Ecto neural progenitor cell (in vitro differentiated cells): ENCODE data around the gene KRT6C.
A peak's percentile ranks its signal among the peaks of the same experiment; 100 is the strongest.
"Not testable (repeated sequence)": the region's sequence is repeated elsewhere in the genome, so short reads cannot be mapped to it uniquely, and the experiment has no call there.

ENCODE experiments used
- DNase-seq: peaks from one replicate; pipeline ENCODE4 v3.0.0-alpha.2; 2018; ENCODE audit warnings: low spot score

Gene KRT6C

DNA sequence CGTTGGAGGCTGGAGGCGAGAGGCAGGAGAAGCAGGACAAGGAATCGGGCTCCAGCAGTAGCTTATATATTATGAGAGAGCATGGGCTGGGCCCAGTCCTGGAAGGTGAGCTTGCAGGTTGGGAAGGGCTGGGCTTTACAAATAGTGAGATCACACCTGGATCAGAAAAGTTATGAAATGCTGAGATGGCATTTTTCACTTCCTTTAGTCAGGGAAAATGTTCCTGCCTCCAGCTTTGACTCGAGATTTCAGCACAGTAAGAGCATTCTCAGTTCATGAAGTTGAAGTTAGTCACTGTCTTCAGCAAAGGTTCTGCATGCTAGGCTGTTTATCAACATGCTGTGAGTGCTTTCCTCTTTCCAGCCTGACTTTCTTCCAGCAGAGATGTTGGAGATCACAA, at the start of gene KRT6C:
TSS of gene KRT6C (minus strand) at position 38 of the 400 bp plus-strand sequence. CDS start 68 bp downstream, outside the sequence.
- DNase-seq, result no peak

DNA sequence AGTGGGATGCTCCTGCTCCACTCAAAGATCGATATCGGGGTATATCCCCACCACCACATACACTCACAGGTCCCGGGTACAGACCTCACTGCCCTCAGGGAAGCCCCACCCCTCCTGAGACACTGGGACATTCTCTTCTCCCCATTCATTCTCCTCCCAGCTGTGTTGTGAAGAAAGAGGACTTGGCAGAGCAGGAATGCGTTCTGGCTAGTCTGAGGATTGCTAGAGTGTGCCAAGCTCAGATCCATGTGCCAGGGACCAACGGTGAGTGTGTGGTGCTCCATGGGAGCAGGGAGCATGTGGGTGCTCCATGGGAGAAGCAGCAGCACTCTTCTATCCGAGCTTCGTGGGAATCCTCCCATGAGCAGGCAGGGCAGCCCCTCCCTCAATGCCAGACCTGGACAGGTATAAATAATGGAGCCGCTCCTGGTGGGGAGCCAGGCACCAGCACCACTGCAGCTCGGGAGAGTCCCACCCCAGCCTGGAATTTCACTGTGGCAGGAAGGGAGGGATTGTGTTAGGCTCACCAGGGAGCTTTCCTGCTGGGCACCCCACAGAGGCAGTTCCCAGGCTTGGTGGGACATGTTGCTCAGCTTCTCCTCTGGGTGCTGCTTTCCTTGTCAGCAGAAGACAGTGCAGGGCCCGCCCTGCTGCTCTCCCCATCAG, 48.9 kb upstream of the KRT6C start:
- DNase-seq, result peak; percentile 38

DNA sequence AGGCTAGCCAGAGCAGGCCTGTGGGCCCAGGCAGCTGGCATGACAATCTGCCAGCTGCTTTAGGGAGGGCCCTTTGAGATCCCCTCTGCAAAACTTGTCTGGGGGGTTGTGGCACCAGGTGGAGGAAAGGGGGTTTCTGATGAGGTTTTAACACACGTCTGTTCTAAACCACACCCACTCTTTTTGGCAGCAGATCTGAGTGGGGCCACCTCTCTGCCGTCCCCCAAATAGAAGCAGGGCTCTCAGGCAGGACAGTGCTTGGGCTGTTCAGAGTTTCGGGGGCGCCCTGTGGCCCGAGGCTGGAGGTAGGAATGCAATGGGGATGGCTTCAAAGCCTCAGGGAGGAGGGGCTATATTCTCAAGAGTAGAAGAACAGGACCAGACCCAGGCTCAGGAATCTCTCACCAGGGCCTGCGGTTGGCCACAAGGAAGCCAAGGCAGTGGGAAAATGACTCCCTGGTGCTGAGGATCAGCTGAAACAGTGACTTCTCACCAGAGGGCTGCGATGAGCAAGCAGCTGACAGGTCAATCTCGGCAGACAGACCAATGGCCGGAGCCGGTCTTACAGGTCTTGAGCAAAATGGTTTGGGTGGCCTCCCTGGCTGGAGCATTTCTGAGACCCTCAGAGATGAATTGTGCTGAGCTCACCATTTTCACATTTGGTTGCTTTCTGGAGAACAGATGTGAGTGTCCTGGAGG, 48.1 kb upstream of the KRT6C start:
- DNase-seq, result peak; percentile 50

DNA sequence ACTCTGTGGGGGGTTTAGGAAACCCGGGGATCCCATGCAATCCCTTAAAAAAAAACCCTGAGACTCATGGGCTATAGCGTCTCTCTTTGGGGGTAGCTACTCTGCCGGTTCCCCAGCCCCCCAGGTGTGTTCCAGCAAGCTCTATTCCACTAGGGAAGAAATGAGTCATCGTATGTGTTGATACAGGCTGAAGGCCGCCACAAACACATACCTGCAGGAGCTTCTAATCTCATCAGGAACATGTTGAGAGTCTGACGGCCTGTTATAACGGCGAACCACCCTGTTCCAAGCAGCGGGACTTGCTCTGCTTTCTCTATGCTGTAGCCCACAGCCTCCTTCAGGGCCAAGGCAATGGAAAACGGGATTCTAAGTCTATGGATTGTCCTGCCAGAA, 47.6 kb upstream of the KRT6C start:
- DNase-seq, result peak; percentile 46

DNA sequence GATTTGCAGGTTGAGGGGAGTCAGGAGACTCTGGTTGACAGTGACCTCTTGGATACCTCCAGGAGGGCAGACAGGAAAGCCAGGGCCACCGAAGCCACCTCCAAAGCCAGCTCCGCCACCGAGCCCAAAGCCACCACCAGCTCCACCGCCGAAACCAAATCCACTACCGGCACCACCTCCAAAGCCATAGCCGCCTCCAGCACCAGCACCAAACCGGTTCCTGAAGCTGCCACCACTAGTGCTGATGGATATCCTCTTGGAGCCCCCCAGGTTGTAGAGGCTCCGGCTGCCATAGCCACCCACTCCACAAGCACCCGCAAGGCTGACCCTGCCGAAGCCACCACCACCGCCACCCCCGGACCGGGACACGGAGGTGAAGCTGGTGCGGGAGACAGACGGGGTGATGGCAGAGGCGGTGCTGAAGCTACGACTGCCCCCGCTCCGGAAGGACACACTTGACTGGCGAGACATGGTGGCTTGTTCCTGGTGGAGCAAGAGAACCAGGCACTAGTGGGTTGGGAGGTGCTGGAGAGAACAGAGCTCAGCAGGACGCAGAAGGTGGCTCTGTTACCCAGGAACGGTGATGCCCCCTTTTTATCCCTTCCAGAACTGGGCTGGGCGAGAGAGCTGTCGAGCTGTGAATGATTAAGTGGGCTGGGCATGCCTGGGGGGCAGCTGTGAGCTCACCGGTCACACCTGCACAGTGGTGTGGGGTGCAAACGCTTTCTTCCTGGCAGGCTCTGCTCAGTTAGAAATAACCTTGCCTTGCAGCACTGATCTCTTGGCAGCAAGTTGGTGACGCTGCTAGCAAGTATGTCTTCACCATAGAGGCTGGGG, 46.4 kb upstream of the KRT6C start, which contains the start of gene KRT5:
TSS of gene KRT5 (minus strand) at position 569 of the 837 bp plus-strand sequence. CDS start at position 471, 98 bp downstream.
- peak; percentile 45 for DNase-seq

DNA sequence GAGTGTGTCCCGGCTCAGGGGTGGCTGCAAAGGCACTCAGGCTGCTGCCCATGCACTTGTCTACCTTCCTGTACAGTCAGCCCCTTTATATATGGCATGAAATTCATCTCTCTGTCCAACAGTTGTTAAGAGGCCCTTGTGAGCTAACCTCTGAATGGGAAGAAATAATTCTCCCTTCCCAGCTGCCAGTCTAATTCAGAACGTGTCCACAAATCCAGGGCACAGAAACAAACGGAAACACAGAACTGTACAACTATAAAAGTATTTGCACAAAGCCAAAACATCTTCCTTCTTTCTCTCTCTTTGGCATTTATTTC, 45.7 kb upstream of the KRT6C start:
- DNase-seq, result no peak

DNA sequence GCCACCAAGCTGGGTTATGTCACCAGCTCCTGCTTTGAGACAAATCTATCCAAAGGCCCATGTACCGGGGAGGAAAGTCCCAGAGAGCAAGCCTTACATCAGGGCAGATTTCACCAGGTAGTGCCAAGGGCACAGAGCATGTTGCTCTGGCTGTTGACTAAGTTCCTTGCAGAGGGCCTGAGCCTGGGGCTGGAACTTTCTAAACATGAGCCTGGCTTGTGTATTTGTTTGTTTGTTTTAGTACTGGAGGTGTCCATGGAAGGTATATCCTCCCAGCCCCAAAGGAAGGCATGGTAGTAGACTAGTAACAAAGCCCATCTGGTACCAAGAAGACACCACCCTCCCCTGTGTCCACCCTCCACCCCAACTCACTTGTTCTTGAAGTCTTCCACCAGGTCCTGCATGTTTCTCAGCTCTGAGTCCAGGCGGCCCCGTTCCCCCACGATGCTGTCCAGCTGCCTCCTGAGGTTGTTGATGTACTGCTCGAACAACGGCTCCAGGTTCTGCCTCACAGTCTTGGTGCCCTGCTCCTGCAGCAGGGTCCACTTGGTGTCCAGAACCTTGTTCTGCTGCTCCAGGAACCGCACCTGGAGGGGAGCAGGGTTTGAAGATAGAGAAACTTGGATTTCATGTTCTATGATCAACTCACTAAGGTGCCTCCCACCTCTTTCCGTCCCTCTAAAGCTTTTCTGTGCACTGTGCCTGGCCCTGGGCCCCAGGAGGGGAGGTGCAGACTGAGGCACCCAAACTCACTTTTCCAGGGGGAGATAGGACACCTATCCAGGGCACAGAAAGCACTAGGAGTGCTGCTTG, 45.2 kb upstream of the KRT6C start:
- DNase-seq, result peak; percentile 32

DNA sequence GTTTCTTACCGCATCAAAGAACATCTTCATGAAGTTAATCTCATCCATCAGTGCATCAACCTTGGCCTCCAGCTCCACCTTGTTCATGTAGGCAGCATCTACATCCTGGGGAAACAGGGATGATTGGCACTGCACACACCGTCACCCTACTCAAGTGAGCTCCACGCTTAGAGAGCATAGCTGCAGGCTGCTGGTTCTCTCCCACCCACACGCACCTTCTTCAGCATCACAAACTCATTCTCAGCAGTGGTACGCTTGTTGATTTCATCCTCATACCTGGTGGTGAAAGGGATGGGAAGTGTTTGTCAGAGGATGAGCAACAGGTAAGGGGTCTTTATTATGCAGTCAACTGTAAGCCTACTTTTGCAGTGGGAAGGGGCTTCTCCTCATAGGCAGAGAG, 44.3 kb upstream of the KRT6C start:
- DNase-seq, result no peak

DNA sequence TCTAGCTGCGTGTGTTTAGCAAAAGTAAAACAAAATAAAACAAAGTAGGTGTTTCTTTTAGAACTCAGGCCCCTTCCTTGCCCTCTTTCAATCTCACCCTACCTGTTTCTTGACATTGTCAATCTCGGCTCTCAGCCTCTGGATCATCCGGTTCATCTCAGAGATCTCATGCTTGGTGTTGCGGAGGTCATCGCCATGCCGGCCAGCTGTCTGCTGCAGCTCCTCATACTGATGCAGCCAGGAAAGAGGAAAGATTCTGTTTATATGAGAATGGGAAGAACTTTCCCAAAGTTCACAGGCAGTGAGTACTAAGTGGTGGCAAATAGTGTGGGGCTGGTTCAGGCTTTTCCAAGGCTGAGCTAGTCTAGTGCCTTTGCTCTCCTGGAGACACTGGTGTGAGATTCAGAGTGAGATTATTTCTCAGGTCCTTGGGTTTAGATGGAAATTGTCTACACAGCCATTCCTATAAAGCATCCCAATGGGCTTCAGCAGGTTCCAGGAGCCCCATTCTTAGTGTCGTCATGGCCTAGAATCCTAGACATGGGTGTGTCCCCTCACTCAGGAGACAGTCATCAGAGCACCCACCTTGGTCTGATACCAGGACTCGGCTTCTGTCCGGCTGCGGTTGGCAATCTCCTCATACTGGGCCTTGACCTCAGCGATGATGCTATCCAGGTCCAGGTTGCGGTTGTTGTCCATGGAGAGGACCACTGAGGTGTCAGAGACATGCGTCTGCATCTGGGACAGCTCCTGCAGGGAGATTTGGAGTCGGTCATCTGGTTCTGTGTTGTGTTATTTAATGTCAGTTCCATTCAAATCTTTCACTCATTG, 43.6 kb upstream of the KRT6C start:
- DNase-seq, result peak; percentile 27

DNA sequence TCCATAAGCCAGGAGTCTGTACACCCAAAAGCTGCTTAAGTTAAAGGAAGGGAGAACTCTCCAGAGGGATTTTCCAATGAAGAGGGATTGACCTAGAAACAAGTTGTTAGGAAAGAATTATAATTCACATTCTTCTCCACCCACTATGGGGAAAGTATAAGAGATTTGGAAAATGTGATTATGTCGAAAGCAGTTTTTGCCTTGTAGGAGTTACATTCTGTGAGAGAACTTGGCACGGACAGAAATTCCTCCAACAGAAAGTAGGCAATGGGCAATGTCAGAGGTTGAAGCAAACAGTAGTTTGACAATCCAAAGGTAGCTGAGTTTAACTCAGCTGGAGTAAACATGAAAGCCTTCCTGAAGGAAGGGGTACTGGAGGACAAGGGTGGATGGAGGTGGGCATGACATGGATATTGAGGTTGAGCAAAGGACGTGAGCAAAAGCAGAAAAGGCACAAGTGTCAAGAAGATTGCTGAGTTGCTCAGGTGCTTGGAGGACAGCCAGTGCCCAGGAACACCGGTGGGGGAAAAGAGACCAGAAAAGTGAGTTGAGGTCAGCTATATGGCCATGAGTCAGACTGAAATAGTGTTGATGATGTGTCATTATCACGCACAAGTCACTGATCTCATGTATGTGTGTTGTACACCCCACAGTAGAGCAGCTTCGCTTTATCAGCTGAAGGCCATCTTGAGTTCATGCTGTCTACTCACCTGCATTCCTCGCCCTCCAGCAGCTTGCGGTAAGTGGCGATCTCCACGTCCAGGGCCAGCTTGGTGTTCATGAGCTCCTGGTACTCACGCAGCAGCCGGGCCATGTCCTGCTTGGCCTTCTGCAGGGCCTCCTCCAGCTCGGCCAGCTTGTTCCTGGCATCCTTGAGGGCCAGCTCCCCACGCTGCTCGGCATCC, 42.6 kb upstream of the KRT6C start:
- DNase-seq, result peak; percentile 46

DNA sequence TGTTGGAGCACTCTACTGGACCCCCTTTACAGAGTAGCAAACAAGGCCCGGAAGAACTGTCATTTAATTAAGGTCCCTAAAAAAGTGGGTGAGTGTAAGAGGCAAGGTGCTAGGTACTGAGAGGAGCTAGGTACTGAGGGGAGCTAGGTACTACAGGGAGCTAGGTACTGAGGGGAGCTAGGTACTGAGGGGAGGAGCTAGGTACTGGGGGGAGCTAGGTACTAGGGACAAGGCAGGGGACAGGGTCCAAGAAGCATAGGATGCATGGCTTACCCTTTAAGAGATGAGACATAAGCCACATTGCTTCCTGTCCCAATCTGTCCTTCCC, 41.7 kb upstream of the KRT6C start:
- no peak for DNase-seq

DNA sequence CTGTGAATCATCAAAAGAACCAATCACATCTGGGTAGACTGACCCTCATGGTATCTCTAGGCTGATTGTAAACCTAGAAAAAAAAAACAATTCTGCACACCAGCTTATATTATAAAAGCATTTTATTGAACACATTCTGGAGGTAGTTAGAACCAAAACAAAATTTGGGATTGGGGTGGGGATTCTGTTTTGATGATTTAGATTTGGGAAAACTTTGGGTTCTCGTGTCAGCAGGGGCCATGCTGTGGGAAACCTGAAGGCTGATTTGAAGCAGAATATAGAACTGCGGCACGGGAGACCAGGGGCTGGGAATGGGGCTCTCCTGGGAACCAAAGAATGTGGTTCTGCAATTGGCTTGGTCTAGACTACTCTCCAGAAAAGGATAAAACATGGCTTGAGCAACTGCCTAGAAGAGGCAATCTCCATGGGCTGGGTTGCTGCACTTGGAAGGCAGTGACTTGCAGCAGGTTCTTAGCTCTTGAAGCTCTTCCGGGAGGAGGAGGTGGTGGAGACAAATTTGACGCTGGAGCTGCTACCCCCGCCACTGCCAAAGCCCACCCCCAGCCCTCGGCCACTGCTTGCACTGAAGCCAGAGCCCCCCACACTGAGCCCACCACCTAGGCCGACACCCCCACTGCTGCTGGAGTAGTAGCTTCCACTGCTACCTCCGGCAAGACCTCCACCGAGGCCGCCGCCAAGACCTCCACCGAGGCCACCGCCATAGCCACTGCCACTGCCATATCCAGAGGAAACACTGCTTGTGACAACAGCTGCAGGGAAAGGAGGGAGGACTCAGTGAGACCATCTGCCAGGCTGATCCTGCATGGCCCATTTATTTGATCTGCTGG, 41.1 kb upstream of the KRT6C start:
- DNase-seq, result peak; percentile 39

DNA sequence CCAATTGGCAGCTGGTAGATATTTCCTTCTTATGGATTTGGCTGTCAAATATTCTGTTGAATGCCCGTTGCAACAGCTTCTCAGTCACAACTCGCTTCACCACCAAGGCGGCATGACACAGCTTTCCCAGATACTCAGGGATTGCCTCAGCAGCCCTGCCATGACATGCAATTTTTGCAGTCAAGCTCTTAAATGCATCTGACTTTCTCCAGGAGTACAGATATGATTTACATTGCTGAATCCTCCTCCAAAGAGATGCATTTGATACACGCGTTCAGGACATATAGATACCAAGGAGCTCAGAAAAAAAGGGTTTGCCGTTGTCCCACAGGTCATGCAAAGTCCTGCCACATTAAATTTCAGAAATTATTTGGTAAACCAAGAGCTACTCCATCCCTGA, 40.1 kb upstream of the KRT6C start:
- no peak for DNase-seq

DNA sequence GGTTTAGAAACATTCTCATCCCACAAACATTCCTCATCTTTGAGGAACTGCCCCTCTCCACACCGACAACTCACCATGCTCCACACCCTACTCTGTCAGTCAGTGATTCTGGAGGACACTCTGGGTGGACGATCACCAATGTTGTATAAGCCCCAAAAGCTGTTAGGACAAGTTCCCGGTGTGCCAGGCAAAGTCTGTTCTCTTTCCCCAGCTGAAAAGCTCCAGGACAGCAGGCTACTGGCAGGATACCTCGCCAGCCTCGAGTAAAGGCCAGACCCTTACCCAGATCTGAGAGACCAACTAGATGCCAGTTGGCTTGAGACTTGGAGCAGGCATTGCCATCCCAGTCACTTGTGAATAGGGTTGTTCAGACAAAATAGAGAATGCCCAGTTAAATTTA, 34.6 kb upstream of the KRT6C start:
- DNase-seq, result peak; percentile 36

DNA sequence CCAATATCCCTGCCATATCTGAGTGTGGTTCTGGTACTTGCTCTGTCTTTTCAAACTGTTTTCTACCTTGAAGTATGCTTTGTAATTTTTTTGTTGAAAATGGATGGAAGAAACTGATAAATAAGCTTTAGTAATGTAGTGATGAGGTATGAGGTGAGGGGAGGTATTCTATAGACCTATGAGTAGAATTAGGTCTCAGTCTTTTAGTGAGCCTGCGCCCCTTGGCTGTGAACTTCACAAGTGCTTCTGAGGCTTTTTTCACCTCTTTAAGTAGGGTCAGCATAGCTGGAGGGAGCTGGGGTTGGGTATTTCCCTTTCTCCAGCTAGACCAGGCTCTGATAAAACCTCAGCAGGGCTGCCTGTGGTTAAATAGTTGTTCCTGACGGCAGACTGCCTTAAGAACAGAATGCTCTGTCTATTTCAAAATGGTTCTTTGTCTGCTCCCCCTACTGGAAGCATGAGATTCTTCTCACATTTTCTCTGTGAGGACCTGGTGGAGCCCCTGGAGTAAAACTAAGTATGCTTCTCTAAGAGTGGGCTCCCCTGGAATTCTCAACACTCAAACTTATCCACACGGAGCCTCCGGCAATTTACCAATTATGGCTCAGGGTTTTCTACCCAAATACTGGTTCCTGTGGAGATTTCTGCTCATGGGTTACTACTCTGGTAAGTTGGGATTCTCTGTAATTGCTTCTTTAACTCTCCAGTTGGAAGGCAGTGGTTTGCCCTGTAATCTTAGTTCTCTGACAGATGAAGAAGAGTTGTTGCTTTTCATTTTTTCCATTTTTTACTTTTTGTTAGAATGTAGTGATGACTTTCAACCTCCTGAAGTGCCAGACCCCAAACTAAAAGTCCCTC, 33.5 kb upstream of the KRT6C start:
- peak; percentile 54 for DNase-seq

DNA sequence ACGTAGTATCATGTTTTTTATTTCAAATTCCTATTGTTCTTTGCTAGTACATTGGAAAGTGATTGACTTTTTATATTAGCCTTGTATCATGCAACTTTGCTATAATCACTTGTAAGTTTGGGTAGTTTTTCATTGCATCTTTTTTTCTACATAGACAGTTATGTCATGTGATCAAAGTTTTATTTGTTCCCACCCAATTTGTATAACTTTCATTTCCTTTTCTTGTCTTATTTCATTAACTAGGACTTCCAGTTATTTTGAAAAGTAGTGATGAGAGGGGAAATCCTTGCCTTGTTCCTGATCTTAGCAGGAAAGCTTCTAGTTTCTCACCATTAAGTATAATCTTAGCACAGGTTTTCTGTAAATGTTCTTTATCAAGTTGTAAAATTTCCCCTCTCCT, 29.3 kb upstream of the KRT6C start:
- DNase-seq, result no peak

DNA sequence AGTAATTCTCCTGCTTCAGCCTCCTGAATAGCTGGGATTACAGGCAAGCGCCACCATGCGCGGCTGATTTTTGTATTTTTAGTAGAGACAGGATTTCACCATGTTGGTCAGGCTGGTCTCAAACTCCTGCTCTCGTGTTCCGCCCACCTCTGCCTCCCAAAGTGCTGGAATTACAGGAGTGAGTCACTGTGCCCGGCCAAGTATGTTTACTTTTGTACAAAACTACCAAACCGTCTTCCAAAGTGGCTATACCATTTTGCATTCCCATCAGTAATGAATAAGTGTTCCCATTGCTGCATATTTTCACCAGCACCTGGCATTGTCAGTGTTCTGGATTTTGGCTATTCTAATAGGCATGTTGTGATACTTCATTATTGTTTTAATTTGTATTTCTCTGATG, 27.9 kb upstream of the KRT6C start:
- DNase-seq, result no peak

DNA sequence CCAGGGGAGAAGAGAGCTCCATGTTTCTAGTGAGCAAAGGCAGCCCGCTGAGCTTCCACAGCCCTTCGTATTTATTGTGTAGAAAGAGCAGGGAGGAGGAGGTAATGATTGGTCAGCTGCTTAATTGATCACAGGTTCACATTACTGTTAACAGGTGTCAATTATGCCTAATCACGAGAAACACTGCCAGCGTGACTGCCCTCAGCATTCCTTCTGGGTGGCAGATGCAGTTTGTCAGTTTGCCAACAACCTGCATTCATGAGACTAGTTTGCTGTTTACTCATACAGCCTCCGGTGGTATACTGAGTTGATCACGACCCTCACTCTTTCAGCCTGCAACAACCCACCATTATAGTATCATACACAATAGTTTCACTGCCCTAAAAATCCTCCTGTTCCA, 27.0 kb upstream of the KRT6C start:
- DNase-seq, result not testable (repeated sequence)
